Tibial nerve (tissue), 4 donors: ENCODE measurements around the gene TTC33.

Experiments used
- EP300 ChIP-seq, 2 donors: sonication (generic); formaldehyde crosslinking; IDR thresholded peaks; one replicate each; pipeline ENCODE4 v1.6.1; 2017; ENCODE audit warnings: antibody characterized with exemption in 2 of 2, mild to moderate bottlenecking in 1 of 2
- POLR2A ChIP-seq, 2 donors: fragments of 450-650 bp; IDR thresholded peaks; one replicate each; pipeline ENCODE4 v1.6.1; 2017; ENCODE audit warnings: antibody characterized with exemption in 2 of 2, mild to moderate bottlenecking in 2 of 2, moderate library complexity in 2 of 2
- TF ChIP-seq, protein P1 (sequence below), 5 experiments: fragments of 200-600 bp in 3 of 5; fragments of 450-650 bp in 2 of 5; sonication (generic) in 3 of 5; IDR thresholded peaks; one replicate each; pipeline ENCODE4 v1.5.1; 2016 to 2019; ENCODE audit warnings: antibody characterized with exemption in 5 of 5, mild to moderate bottlenecking in 3 of 5, moderate library complexity in 2 of 5

DNA sequence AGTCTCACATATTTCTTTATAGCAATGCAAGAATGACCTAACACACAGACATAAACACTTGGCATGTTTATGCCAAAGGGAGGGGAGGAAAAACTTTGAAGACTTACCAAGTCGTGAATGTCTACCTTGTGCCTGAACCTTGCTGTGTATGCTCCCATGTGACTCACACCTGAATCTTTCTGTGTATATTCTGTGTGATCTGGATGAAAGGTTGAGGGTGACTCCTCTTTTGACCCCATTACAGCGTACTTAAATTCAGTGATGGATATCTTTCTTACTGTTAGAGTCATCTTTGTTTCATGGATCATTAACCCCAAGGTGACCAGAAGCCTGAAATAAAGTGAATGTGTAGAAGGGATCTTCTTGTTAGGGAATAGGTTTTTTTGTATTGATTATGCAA is 129.0 kb downstream of the TTC33 start:
- TF ChIP-seq, protein P1, sequence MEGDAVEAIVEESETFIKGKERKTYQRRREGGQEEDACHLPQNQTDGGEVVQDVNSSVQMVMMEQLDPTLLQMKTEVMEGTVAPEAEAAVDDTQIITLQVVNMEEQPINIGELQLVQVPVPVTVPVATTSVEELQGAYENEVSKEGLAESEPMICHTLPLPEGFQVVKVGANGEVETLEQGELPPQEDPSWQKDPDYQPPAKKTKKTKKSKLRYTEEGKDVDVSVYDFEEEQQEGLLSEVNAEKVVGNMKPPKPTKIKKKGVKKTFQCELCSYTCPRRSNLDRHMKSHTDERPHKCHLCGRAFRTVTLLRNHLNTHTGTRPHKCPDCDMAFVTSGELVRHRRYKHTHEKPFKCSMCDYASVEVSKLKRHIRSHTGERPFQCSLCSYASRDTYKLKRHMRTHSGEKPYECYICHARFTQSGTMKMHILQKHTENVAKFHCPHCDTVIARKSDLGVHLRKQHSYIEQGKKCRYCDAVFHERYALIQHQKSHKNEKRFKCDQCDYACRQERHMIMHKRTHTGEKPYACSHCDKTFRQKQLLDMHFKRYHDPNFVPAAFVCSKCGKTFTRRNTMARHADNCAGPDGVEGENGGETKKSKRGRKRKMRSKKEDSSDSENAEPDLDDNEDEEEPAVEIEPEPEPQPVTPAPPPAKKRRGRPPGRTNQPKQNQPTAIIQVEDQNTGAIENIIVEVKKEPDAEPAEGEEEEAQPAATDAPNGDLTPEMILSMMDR (IDR thresholded peaks at IDR 0.05) = no peak
- TF ChIP-seq POLR2A (IDR thresholded peaks at IDR 0.05) = no peak
- no peak for TF ChIP-seq EP300 (IDR thresholded peaks at IDR 0.05)
